ENCODE data around the gene ITPR2. TPM values are rescaled to one million over a fixed set of nuclear protein-coding genes. Genes with fewer than 3 reads are reported as not detected.
A peak's percentile ranks its signal among the peaks of the same experiment; 100 is the strongest.

ITPR2 gene
- total and polyA plus RNA-seq, 2 of the 13 experiments (the other 11 are each of a cell fraction or from before 2014, with no cell fraction given): 31.9 to 81.9 TPM

DNA sequence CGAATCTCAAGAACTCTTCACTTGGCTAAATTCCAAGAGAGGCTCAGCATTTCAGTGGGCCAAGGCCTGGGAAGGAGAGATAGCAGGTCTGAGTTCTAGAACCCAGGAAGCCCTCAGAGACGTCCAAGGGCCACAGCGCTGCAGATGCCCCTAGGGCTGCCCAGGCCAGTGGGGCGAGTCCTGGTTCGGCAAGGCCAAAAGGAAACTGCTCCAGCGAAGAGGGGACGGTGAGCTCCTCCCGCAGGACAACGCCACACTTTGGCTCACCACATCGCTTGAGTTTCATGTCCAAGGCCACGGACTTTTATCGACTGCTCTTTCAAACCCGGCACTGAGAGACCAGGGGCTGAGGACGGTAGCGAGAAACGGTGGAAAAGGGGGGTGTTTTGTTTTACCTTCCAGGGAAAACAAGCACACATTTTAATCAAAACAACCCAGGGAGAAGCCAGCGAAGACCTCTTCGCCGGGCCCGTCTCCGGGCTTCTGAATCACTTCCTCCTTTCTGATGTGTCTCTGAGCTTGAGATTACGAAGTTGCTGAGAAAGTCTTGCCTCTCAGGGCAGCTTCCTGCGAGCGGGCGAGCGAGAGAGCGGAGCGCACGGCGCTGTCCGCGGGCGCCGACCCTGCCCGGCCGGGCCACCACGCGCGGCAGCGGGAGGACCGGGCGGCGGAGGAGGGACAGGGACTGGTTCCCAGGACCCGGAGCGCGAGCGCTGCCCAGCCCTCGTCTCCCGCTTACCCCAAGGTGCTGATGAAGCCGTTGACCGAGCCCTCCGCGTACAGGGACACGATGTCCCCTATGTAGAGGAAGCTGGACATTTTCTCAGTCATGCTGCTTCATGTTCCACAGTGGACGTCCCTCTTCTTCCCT is 808 bp downstream of the ITPR2 start (continued):
- TF ChIP-seq, protein P1, sequence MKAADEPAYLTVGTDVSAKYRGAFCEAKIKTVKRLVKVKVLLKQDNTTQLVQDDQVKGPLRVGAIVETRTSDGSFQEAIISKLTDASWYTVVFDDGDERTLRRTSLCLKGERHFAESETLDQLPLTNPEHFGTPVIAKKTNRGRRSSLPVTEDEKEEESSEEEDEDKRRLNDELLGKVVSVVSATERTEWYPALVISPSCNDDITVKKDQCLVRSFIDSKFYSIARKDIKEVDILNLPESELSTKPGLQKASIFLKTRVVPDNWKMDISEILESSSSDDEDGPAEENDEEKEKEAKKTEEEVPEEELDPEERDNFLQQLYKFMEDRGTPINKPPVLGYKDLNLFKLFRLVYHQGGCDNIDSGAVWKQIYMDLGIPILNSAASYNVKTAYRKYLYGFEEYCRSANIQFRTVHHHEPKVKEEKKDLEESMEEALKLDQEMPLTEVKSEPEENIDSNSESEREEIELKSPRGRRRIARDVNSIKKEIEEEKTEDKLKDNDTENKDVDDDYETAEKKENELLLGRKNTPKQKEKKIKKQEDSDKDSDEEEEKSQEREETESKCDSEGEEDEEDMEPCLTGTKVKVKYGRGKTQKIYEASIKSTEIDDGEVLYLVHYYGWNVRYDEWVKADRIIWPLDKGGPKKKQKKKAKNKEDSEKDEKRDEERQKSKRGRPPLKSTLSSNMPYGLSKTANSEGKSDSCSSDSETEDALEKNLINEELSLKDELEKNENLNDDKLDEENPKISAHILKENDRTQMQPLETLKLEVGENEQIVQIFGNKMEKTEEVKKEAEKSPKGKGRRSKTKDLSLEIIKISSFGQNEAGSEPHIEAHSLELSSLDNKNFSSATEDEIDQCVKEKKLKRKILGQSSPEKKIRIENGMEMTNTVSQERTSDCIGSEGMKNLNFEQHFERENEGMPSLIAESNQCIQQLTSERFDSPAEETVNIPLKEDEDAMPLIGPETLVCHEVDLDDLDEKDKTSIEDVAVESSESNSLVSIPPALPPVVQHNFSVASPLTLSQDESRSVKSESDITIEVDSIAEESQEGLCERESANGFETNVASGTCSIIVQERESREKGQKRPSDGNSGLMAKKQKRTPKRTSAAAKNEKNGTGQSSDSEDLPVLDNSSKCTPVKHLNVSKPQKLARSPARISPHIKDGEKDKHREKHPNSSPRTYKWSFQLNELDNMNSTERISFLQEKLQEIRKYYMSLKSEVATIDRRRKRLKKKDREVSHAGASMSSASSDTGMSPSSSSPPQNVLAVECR (CRISPR knock-in tag; IDR thresholded peaks at IDR 0.05; ENCODE audit: borderline replicate concordance): peak; percentile 72
- TF ChIP-seq ZNF772 (CRISPR knock-in tag; IDR thresholded peaks at IDR 0.05): 0 out of 2 replicates have a peak, but pooled peaks have one; percentile 33
- TF ChIP-seq TOPORS (CRISPR knock-in tag; IDR thresholded peaks at IDR 0.05): no peak
- 0 out of 2 replicates have a peak, but pooled peaks have one; percentile 25 for TF ChIP-seq REL (CRISPR knock-in tag; conservative IDR thresholded peaks at IDR 0.05)
- TF ChIP-seq, protein P2, sequence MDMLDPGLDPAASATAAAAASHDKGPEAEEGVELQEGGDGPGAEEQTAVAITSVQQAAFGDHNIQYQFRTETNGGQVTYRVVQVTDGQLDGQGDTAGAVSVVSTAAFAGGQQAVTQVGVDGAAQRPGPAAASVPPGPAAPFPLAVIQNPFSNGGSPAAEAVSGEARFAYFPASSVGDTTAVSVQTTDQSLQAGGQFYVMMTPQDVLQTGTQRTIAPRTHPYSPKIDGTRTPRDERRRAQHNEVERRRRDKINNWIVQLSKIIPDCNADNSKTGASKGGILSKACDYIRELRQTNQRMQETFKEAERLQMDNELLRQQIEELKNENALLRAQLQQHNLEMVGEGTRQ (IDR thresholded peaks at IDR 0.05; ENCODE audit: low read depth, low read length): no peak
- TF ChIP-seq, protein P2 (CRISPR knock-in tag; IDR thresholded peaks at IDR 0.05; ENCODE audit: borderline replicate concordance): no peak
- TF ChIP-seq CEBPG (CRISPR knock-in tag; IDR thresholded peaks at IDR 0.05): no peak
- no peak for TF ChIP-seq SOX5 (CRISPR knock-in tag; IDR thresholded peaks at IDR 0.05; ENCODE audit: borderline replicate concordance)
- TF ChIP-seq, protein P3, sequence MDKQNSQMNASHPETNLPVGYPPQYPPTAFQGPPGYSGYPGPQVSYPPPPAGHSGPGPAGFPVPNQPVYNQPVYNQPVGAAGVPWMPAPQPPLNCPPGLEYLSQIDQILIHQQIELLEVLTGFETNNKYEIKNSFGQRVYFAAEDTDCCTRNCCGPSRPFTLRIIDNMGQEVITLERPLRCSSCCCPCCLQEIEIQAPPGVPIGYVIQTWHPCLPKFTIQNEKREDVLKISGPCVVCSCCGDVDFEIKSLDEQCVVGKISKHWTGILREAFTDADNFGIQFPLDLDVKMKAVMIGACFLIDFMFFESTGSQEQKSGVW (CRISPR knock-in tag; IDR thresholded peaks at IDR 0.05; ENCODE audit: borderline replicate concordance): no peak
- TF ChIP-seq U2AF1 (optimal IDR thresholded peaks at IDR 0.05; ENCODE audit: low read depth, low read length): no peak
- TF ChIP-seq, protein P4, sequence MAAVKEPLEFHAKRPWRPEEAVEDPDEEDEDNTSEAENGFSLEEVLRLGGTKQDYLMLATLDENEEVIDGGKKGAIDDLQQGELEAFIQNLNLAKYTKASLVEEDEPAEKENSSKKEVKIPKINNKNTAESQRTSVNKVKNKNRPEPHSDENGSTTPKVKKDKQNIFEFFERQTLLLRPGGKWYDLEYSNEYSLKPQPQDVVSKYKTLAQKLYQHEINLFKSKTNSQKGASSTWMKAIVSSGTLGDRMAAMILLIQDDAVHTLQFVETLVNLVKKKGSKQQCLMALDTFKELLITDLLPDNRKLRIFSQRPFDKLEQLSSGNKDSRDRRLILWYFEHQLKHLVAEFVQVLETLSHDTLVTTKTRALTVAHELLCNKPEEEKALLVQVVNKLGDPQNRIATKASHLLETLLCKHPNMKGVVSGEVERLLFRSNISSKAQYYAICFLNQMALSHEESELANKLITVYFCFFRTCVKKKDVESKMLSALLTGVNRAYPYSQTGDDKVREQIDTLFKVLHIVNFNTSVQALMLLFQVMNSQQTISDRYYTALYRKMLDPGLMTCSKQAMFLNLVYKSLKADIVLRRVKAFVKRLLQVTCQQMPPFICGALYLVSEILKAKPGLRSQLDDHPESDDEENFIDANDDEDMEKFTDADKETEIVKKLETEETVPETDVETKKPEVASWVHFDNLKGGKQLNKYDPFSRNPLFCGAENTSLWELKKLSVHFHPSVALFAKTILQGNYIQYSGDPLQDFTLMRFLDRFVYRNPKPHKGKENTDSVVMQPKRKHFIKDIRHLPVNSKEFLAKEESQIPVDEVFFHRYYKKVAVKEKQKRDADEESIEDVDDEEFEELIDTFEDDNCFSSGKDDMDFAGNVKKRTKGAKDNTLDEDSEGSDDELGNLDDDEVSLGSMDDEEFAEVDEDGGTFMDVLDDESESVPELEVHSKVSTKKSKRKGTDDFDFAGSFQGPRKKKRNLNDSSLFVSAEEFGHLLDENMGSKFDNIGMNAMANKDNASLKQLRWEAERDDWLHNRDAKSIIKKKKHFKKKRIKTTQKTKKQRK (IDR thresholded peaks at IDR 0.05; ENCODE audit: low read length): no peak
- TF ChIP-seq WIZ (CRISPR knock-in tag; IDR thresholded peaks at IDR 0.05): no peak
- no peak for TF ChIP-seq TBP (CRISPR knock-in tag; IDR thresholded peaks at IDR 0.05)
- no peak for TF ChIP-seq ZNF234 (CRISPR knock-in tag; conservative IDR thresholded peaks at IDR 0.05)
- TF ChIP-seq, protein P5, sequence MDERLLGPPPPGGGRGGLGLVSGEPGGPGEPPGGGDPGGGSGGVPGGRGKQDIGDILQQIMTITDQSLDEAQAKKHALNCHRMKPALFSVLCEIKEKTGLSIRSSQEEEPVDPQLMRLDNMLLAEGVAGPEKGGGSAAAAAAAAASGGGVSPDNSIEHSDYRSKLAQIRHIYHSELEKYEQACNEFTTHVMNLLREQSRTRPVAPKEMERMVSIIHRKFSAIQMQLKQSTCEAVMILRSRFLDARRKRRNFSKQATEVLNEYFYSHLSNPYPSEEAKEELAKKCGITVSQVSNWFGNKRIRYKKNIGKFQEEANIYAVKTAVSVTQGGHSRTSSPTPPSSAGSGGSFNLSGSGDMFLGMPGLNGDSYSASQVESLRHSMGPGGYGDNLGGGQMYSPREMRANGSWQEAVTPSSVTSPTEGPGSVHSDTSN (CRISPR knock-in tag; IDR thresholded peaks at IDR 0.05): no peak
- no peak for TF ChIP-seq ATRX (CRISPR knock-in tag; IDR thresholded peaks at IDR 0.05; ENCODE audit: borderline replicate concordance)
- peak; percentile 80 for TF ChIP-seq MED1 (CRISPR knock-in tag; IDR thresholded peaks at IDR 0.05)
- no peak for TF ChIP-seq EEA1 (CRISPR knock-in tag; IDR thresholded peaks at IDR 0.05; ENCODE audit: borderline replicate concordance)
